ENCODE data around the gene WAC. TPM values are rescaled to one million over a fixed set of nuclear protein-coding genes. Genes with fewer than 3 reads are reported as not detected.
"Not testable (repeated sequence)": the region's sequence is repeated elsewhere in the genome, so short reads cannot be mapped to it uniquely, and the experiment has no call there.

The WAC gene
- total RNA-seq, 2 donors from 2014 or later = 133 TPM

- no peak for DNase-seq
- Mint-ChIP-seq H3K9me3 (no peaks in the 10 kb centered on the region), H3K27me3 (ENCODE audit: insufficient read depth) (no peaks in the 10 kb centered on the region), H3K36me3 (ENCODE audit: low read depth) (no peaks in the 10 kb centered on the region), H3K27ac (no peak overlapping the region), H3K4me3 (no peak overlapping the region), H3K4me1 (peaks cover 7% of the 10 kb centered on the region)
- Histone ChIP-seq H3K27me3 (ENCODE audit: control insufficient read depth, insufficient read depth, low read length, poor library complexity, severe bottlenecking) (no peaks in the 10 kb centered on the region), H3K36me3 (ENCODE audit: control insufficient read depth, insufficient read depth, low read length) (no peaks in the 10 kb centered on the region), H3K4me1 (ENCODE audit: control insufficient read depth, insufficient read depth, low read length) (no peaks in the 10 kb centered on the region), H3K9ac (ENCODE audit: extremely low read depth, low read length, poor library complexity, severe bottlenecking) (no peak overlapping the region), H3K9me3 (ENCODE audit: control insufficient read depth, low read length) (no peaks in the 10 kb centered on the region), H3K4me3 (ENCODE audit: low read length) (no peak overlapping the region), H3K27ac (ENCODE audit: low read depth, low read length) (no peak overlapping the region)
- no peak for TF ChIP-seq CTCF (conservative IDR thresholded peaks at IDR 0.05)
- WGBS, 2 experiments (ENCODE audit: insufficient coverage in 1 of 2, insufficient read length in 1 of 2) = 90 to 100% methylated on average over 2 to 3 of the region's 3 CpGs
Observed at GRCh38 chr10:28509286-28509685, 23.6 kb upstream of the WAC start.

GRCh38 chr10:28514648-28515047 lies 18.3 kb upstream of the WAC start:
- Histone ChIP-seq H3K9me3 (ENCODE audit: control insufficient read depth, low read length) (no peaks in the 10 kb centered on the region), H3K27me3 (ENCODE audit: control insufficient read depth, insufficient read depth, low read length, poor library complexity, severe bottlenecking) (no peaks in the 10 kb centered on the region), H3K36me3 (ENCODE audit: control insufficient read depth, insufficient read depth, low read length) (no peaks in the 10 kb centered on the region), H3K4me1 (ENCODE audit: control insufficient read depth, insufficient read depth, low read length) (no peaks in the 10 kb centered on the region), H3K27ac (ENCODE audit: low read depth, low read length) (no peak overlapping the region), H3K9ac (ENCODE audit: extremely low read depth, low read length, poor library complexity, severe bottlenecking) (no peak overlapping the region), H3K4me3 (ENCODE audit: low read length) (no peak overlapping the region)
- 84 to 100% methylated on average over 1 of the region's 1 CpG for WGBS, 2 experiments (ENCODE audit: insufficient coverage in 1 of 2, insufficient read length in 1 of 2)
- Mint-ChIP-seq H3K36me3 (ENCODE audit: low read depth) (no peaks in the 10 kb centered on the region), H3K4me1 (peaks cover 18% of the 10 kb centered on the region), H3K27me3 (ENCODE audit: insufficient read depth) (peaks cover 5% of the 10 kb centered on the region), H3K4me3 (no peak overlapping the region), H3K9me3 (no peaks in the 10 kb centered on the region), H3K27ac (no peak overlapping the region)
- TF ChIP-seq CTCF (conservative IDR thresholded peaks at IDR 0.05) = no peak
- DNase-seq = no peak

GRCh38 chr10:28520346-28520745 lies 12.6 kb upstream of the WAC start:
- H3K36me3 Mint-ChIP-seq (ENCODE audit: low read depth) = peaks cover 28% of the 10 kb centered on the region
- H3K27ac Mint-ChIP-seq = no peak overlapping the region
- H3K27me3 Mint-ChIP-seq (ENCODE audit: insufficient read depth) = peaks cover 5% of the 10 kb centered on the region
- Histone ChIP-seq H3K9me3 (ENCODE audit: control insufficient read depth, low read length) (peaks cover 21% of the 10 kb centered on the region), H3K36me3 (ENCODE audit: control insufficient read depth, insufficient read depth, low read length) (peaks cover 20% of the 10 kb centered on the region), H3K4me3 (ENCODE audit: low read length) (no peak overlapping the region), H3K9ac (ENCODE audit: extremely low read depth, low read length, poor library complexity, severe bottlenecking) (no peak overlapping the region), H3K4me1 (ENCODE audit: control insufficient read depth, insufficient read depth, low read length) (no peaks in the 10 kb centered on the region), H3K27me3 (ENCODE audit: control insufficient read depth, insufficient read depth, low read length, poor library complexity, severe bottlenecking) (no peaks in the 10 kb centered on the region), H3K27ac (ENCODE audit: low read depth, low read length) (no peak overlapping the region)
- no peak for TF ChIP-seq CTCF (conservative IDR thresholded peaks at IDR 0.05)
- H3K9me3 Mint-ChIP-seq = peaks cover 22% of the 10 kb centered on the region
- WGBS, 2 experiments (ENCODE audit: insufficient coverage in 1 of 2, insufficient read length in 1 of 2) = 92% methylated on average over 2 of the region's 3 CpGs; no CpG with 5 or more reads in 1 of the 2 experiments
- no peak for DNase-seq
- no peak overlapping the region for H3K4me3 Mint-ChIP-seq
- H3K4me1 Mint-ChIP-seq = peaks cover 6% of the 10 kb centered on the region

GRCh38 chr10:28520828-28521227 lies 12.1 kb upstream of the WAC start:
- H3K4me3 Mint-ChIP-seq; H3K27ac ChIP-seq (ENCODE audit: low read depth, low read length); H3K27ac Mint-ChIP-seq; DNase-seq; H3K4me1 Mint-ChIP-seq; H3K4me1 ChIP-seq (ENCODE audit: control insufficient read depth, insufficient read depth, low read length); H3K27me3 ChIP-seq (ENCODE audit: control insufficient read depth, insufficient read depth, low read length, poor library complexity, severe bottlenecking); H3K4me3 ChIP-seq (ENCODE audit: low read length); H3K9ac ChIP-seq (ENCODE audit: extremely low read depth, low read length, poor library complexity, severe bottlenecking); H3K27me3 Mint-ChIP-seq (ENCODE audit: insufficient read depth): not testable (repeated sequence)
- WGBS, 2 experiments (ENCODE audit: insufficient coverage in 1 of 2, insufficient read length in 1 of 2) = 98 to 100% methylated on average over 3 to 4 of the region's 4 CpGs
- Histone ChIP-seq H3K36me3 (ENCODE audit: control insufficient read depth, insufficient read depth, low read length) (peaks cover 24% of the 10 kb centered on the region), H3K9me3 (ENCODE audit: control insufficient read depth, low read length) (peaks cover 22% of the 10 kb centered on the region)
- H3K36me3 Mint-ChIP-seq (ENCODE audit: low read depth) = peaks cover 28% of the 10 kb centered on the region
- peaks cover 22% of the 10 kb centered on the region for H3K9me3 Mint-ChIP-seq

- H3K36me3 ChIP-seq (ENCODE audit: control insufficient read depth, insufficient read depth, low read length) = peaks cover 25% of the 10 kb centered on the region
- not testable (repeated sequence) for DNase-seq; H3K4me1 ChIP-seq (ENCODE audit: control insufficient read depth, insufficient read depth, low read length); H3K9ac ChIP-seq (ENCODE audit: extremely low read depth, low read length, poor library complexity, severe bottlenecking); H3K4me3 ChIP-seq (ENCODE audit: low read length); H3K27me3 ChIP-seq (ENCODE audit: control insufficient read depth, insufficient read depth, low read length, poor library complexity, severe bottlenecking); H3K4me1 Mint-ChIP-seq; H3K27ac Mint-ChIP-seq; H3K27me3 Mint-ChIP-seq (ENCODE audit: insufficient read depth); H3K4me3 Mint-ChIP-seq; H3K27ac ChIP-seq (ENCODE audit: low read depth, low read length)
- peaks cover 28% of the 10 kb centered on the region for H3K36me3 Mint-ChIP-seq (ENCODE audit: low read depth)
- peaks cover 22% of the 10 kb centered on the region for H3K9me3 Mint-ChIP-seq
- 92 to 94% methylated on average over 2 to 11 of the region's 11 CpGs for WGBS, 2 experiments (ENCODE audit: insufficient coverage in 1 of 2, insufficient read length in 1 of 2)
- peaks cover 22% of the 10 kb centered on the region for H3K9me3 ChIP-seq (ENCODE audit: control insufficient read depth, low read length)
Observed at GRCh38 chr10:28521961-28522360, 11.0 kb upstream of the WAC start.

Measured in endodermal cell (in vitro differentiated cells).